NCI-H748 (cell line): ENCODE results near the gene NOS1AP.

Experiments
- DNase-seq: peaks from one replicate; lab custom pipeline; 2025; ENCODE audit not compliant: unreplicated experiment; lab: John Stamatoyannopoulos, UW

Gene NOS1AP

GRCh38 chr1:162285149-162285561, 215.7 kb downstream of the NOS1AP start:
- peak; percentile 76 for DNase-seq

GRCh38 chr1:162291000-162291399, 221.5 kb downstream of the NOS1AP start:
- no peak for DNase-seq

GRCh38 chr1:162292422-162292849, 222.9 kb downstream of the NOS1AP start:
- DNase-seq = no peak

GRCh38 chr1:162293073-162293692, 223.7 kb downstream of the NOS1AP start:
- no peak for DNase-seq

GRCh38 chr1:162294015-162294414, 224.5 kb downstream of the NOS1AP start:
- DNase-seq = no peak

- no peak for DNase-seq
Observed at GRCh38 chr1:162297208-162297607, 227.7 kb downstream of the NOS1AP start.

GRCh38 chr1:162298266-162298665, 228.8 kb downstream of the NOS1AP start:
- DNase-seq = no peak

- DNase-seq = no peak
Observed at GRCh38 chr1:162299018-162299417, 229.5 kb downstream of the NOS1AP start.

- DNase-seq = no peak
Observed at GRCh38 chr1:162300057-162300917, 230.8 kb downstream of the NOS1AP start.

- DNase-seq = no peak
Observed at GRCh38 chr1:162301696-162302095, 232.2 kb downstream of the NOS1AP start.

- no peak for DNase-seq
Observed at GRCh38 chr1:162302306-162303003, 233.0 kb downstream of the NOS1AP start.

- DNase-seq = no peak
Observed at GRCh38 chr1:162303004-162303344, 233.5 kb downstream of the NOS1AP start.

GRCh38 chr1:162304736-162305135, 235.2 kb downstream of the NOS1AP start:
- DNase-seq = no peak

GRCh38 chr1:162305969-162306368, 236.5 kb downstream of the NOS1AP start:
- DNase-seq = no peak

- no peak for DNase-seq
Observed at GRCh38 chr1:162310337-162310736, 240.8 kb downstream of the NOS1AP start.

- no peak for DNase-seq
Observed at GRCh38 chr1:162314206-162314605, 244.7 kb downstream of the NOS1AP start.

GRCh38 chr1:162315673-162316072, 246.2 kb downstream of the NOS1AP start:
- DNase-seq = no peak

- no peak for DNase-seq
Observed at GRCh38 chr1:162316187-162316586, 246.7 kb downstream of the NOS1AP start.

- DNase-seq = no peak
Observed at GRCh38 chr1:162317621-162318020, 248.1 kb downstream of the NOS1AP start.

GRCh38 chr1:162319493-162320175, 250.1 kb downstream of the NOS1AP start:
- no peak for DNase-seq

- DNase-seq = no peak
Observed at GRCh38 chr1:162321809-162322422, 252.4 kb downstream of the NOS1AP start.
